ENCODE measurements around the gene HOXA5. TPM values are rescaled to one million over a fixed set of nuclear protein-coding genes. Genes with fewer than 3 reads are reported as not detected.

Gene HOXA5
- total and polyA plus RNA-seq, 2 of the 8 experiments (the other 6 are each of a cell fraction or from before 2014, with no cell fraction given) = not detected

GRCh38 chr7:27146491-27147198, 3.2 kb upstream of the HOXA5 start:
- Histone ChIP-seq H2AFZ (ENCODE audit: low read length) (no peak overlapping the region), H3K4ac (replicated peaks; ENCODE audit: insufficient read length, low read depth, low read length) (no peak overlapping the region), H4K5ac (ENCODE audit: insufficient read length, low read depth, low read length) (no peak overlapping the region), H2AK5ac (ENCODE audit: low read depth, low read length) (no peak overlapping the region), H3K4me3 (ENCODE audit: extremely low read depth in 1 of 4, insufficient read depth in 2 of 4, low read depth in 3 of 4, low read length in 4 of 4) (no peak overlapping the region), H3K9ac (replicated peaks in 1 of 4; ENCODE audit: extremely low read depth in 1 of 4, low read depth in 3 of 4, low read length in 3 of 4) (no peak overlapping the region), H2BK12ac (ENCODE audit: low read depth, low read length) (no peak overlapping the region), H3K23ac (ENCODE audit: insufficient read length) (no peak overlapping the region), H3K4me1 (replicated peaks in 1 of 4; ENCODE audit: control insufficient read depth in 3 of 4, insufficient read depth in 4 of 4, low read length in 3 of 4) (peaks cover 0 to 9% (median 6%) of the 10 kb centered on the region in 4 experiments; a peak in 5 of 7 replicates), H2BK20ac (ENCODE audit: low read length) (no peak overlapping the region), H2BK15ac (ENCODE audit: low read length) (no peak overlapping the region), H3K56ac (replicated peaks; ENCODE audit: insufficient read length, low read depth, low read length) (no peak overlapping the region), H3K9me3 (ENCODE audit: insufficient read depth in 2 of 2, low read depth in 1 of 2, low read length in 1 of 2) (peaks cover 0 to 3% of the 10 kb centered on the region in 2 experiments; a peak in 1 of 4 replicates), H3K4me2 (ENCODE audit: insufficient read depth in 1 of 2, low read depth in 2 of 2, low read length in 2 of 2) (no peak overlapping the region; a peak in 1 of 4 replicates), H3K27ac (ENCODE audit: low read depth, low read length) (no peak overlapping the region), H3K79me2 (ENCODE audit: control insufficient read depth in 1 of 2, insufficient read depth in 2 of 2, low read length in 2 of 2) (no peaks in the 10 kb centered on the region), H4K91ac (replicated peaks; ENCODE audit: insufficient read length, low read length) (no peak overlapping the region), H2BK5ac (ENCODE audit: low read depth, low read length) (no peak overlapping the region), H3K27me3 (replicated peaks in 1 of 4; ENCODE audit: control insufficient read depth in 3 of 4, extremely low read depth in 1 of 4, insufficient read depth in 3 of 4, low read length in 3 of 4) (peaks cover 96 to 100% (median 99%) of the 10 kb centered on the region in 4 experiments), H3K79me1 (ENCODE audit: low read depth, low read length) (no peaks in the 10 kb centered on the region), H4K8ac (ENCODE audit: extremely low read depth, insufficient read depth, low read length) (no peak overlapping the region), H2BK120ac (replicated peaks; ENCODE audit: low read depth, low read length) (no peak overlapping the region), H3K36me3 (ENCODE audit: control insufficient read depth in 2 of 4, insufficient read depth in 4 of 4, low read length in 3 of 4) (peaks cover 0 to 6% (median 0%) of the 10 kb centered on the region in 4 experiments; a peak in 1 of 8 replicates), H3K14ac (ENCODE audit: insufficient read length) (no peak overlapping the region), H3K23me2 (ENCODE audit: low read depth, low read length) (peaks cover 9% of the 10 kb centered on the region), H4K20me1 (replicated peaks in 1 of 2; ENCODE audit: control insufficient read depth in 1 of 2, insufficient read depth in 2 of 2, low read length in 2 of 2) (peaks cover 30 to 32% of the 10 kb centered on the region in 2 experiments), H3K18ac (ENCODE audit: extremely low read depth, low read length) (no peak overlapping the region)
- no peak for FAIRE-seq
- POLR2A ChIA-PET (ENCODE audit: partially characterized antibody) = no interaction called here
- DNase-seq (ENCODE audit: low read depth in 1 of 2, low spot score in 2 of 2) = peak in 1 of 2 experiments; percentile 38
- 47% methylated on average over 5 of the region's 5 CpGs; no CpG with 5 or more reads in 1 of the 2 experiments for WGBS, 2 experiments (ENCODE audit: extremely low coverage in 1 of 2, insufficient coverage in 1 of 2, insufficient read length in 1 of 2, insufficient replicate concordance in 2 of 2, low coverage in 1 of 2, low lambda C conversion rate in 2 of 2, missing lambda C conversion rate in 1 of 2)
- CTCF ChIA-PET (ENCODE audit: partially characterized antibody) = interaction anchor here (0.7 to 12.5 kb wide), 8 partner anchors 13 to 293 kb away, joined by 3 to 123 read pairs (median 8); partner anchors contain the start of gene HOXA1
- TF ChIP-seq, protein P1, sequence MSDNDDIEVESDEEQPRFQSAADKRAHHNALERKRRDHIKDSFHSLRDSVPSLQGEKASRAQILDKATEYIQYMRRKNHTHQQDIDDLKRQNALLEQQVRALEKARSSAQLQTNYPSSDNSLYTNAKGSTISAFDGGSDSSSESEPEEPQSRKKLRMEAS (IDR thresholded peaks at IDR 0.05) = no peak
- TF ChIP-seq EP300 (IDR thresholded peaks at IDR 0.05; ENCODE audit: borderline replicate concordance in 1 of 2, low read depth in 2 of 2, low read length in 2 of 2) (no peak), BACH1 (IDR thresholded peaks at IDR 0.05; ENCODE audit: low read length) (no peak), RAD21 (IDR thresholded peaks at IDR 0.05 in 1 of 2, conservative IDR thresholded peaks at IDR 0.05 in 1 of 2; ENCODE audit: low read depth in 2 of 2, low read length in 2 of 2) (no peak), CHD2 (IDR thresholded peaks at IDR 0.05; ENCODE audit: low read length) (no peak), JUN (IDR thresholded peaks at IDR 0.05; ENCODE audit: low read depth, low read length) (no peak), POU5F1 (IDR thresholded peaks at IDR 0.05; ENCODE audit: low read depth, low read length) (no peak), GTF2F1 (IDR thresholded peaks at IDR 0.05; ENCODE audit: borderline replicate concordance, low read depth, low read length) (no peak), EGR1 (IDR thresholded peaks at IDR 0.05; ENCODE audit: borderline replicate concordance, low read depth, low read length) (no peak), KDM5A (IDR thresholded peaks at IDR 0.05; ENCODE audit: low read length) (no peak)
- TF ChIP-seq, protein P2, sequence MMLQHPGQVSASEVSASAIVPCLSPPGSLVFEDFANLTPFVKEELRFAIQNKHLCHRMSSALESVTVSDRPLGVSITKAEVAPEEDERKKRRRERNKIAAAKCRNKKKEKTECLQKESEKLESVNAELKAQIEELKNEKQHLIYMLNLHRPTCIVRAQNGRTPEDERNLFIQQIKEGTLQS (IDR thresholded peaks at IDR 0.05; ENCODE audit: insufficient read depth, low read depth, low read length) = no peak
